ENCODE results near the gene PKM. TPM values are rescaled to one million over a fixed set of nuclear protein-coding genes. Genes with fewer than 3 reads are reported as not detected.

Gene PKM
- total RNA-seq, 1 experiment from 2014 or later: 1,026 TPM

DNA sequence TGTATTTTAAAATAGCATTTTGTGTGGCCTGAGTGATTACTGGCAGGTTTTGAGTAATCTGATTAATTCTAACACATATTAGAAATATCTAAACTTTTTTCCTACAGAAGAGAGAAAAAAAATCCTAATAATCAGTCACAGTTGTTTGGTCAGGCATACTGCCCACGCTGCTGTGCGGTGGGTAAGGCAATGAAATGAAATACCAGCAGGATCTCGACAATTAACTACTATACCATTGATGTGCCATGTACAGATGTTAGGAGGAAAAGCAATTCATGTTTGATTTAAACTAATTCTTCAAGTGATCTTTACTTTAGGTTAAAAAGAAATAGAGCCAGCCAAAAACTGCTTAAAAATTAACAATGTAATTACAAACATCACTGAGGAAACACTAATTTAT is 38.6 kb downstream of the PKM start:
- Histone ChIP-seq H2BK15ac (ENCODE audit: low read depth, low read length) (no peak overlapping the region), H3K9ac (ENCODE audit: extremely low read depth, insufficient read length, low read length) (no peak overlapping the region), H3K4ac (ENCODE audit: low read depth, low read length) (no peak overlapping the region), H3T11ph (ENCODE audit: low read length) (no peak overlapping the region), H2BK5ac (ENCODE audit: insufficient read length, low read length) (no peak overlapping the region), H4K8ac (replicated peaks; ENCODE audit: insufficient read length, low read depth, low read length) (no peak overlapping the region), H3K23ac (ENCODE audit: insufficient read length, low read depth, low read length) (no peak overlapping the region), H2AFZ (ENCODE audit: low read length) (no peak overlapping the region), H3K4me2 (ENCODE audit: insufficient read depth, insufficient read length, low read length) (no peak overlapping the region), H3K4me1 (ENCODE audit: insufficient read depth, low read length) (no peaks in the 10 kb centered on the region; the same call in 1 of the 2 replicates), H3K14ac (ENCODE audit: insufficient read depth, low read length) (no peak overlapping the region), H2BK20ac (ENCODE audit: low read depth, low read length, poor library complexity, severe bottlenecking) (no peak overlapping the region), H4K91ac (ENCODE audit: insufficient read length, low read depth, low read length) (no peak overlapping the region), H2AK5ac (ENCODE audit: insufficient read length, low read length) (no peak overlapping the region), H3K79me1 (ENCODE audit: insufficient read depth, low read depth, low read length, poor library complexity, severe bottlenecking) (no peaks in the 10 kb centered on the region), H4K5ac (ENCODE audit: insufficient read length, low read depth, low read length) (no peak overlapping the region), H3K9me3 (ENCODE audit: control insufficient read depth, low read depth, low read length) (no peaks in the 10 kb centered on the region), H3K27me3 (ENCODE audit: insufficient read depth, low read length) (peaks cover 7% of the 10 kb centered on the region; the same call in 1 of the 2 replicates), H2BK12ac (ENCODE audit: insufficient read length, low read depth, low read length) (no peak overlapping the region), H3K56ac (ENCODE audit: insufficient read length, low read depth, low read length) (no peak overlapping the region), H4K20me1 (ENCODE audit: control insufficient read depth, insufficient read depth, insufficient read length) (no peaks in the 10 kb centered on the region), H3K27ac (ENCODE audit: insufficient read length, low read depth, low read length) (no peak overlapping the region), H2BK120ac (ENCODE audit: low read depth, low read length, poor library complexity, severe bottlenecking) (no peak overlapping the region), H3K79me2 (ENCODE audit: insufficient read depth, low read length) (no peaks in the 10 kb centered on the region), H3K23me2 (ENCODE audit: insufficient read length, low read depth, low read length, poor library complexity, severe bottlenecking) (peaks cover 8% of the 10 kb centered on the region), H3K18ac (ENCODE audit: insufficient read length, low read depth, low read length) (no peak overlapping the region)
- Mint-ChIP-seq H3K27ac (no peak overlapping the region), H3K36me3 (ENCODE audit: insufficient read depth in 1 of 3, low read depth in 3 of 3) (no peaks in the 10 kb centered on the region), H3K4me1 (peaks cover 16 to 17% of the 10 kb centered on the region in 2 experiments), H3K9me3 (no peaks in the 10 kb centered on the region), H3K4me3 (no peak overlapping the region), H3K27me3 (ENCODE audit: low read depth) (peaks cover 33% of the 10 kb centered on the region)
- WGBS (ENCODE audit: extremely low coverage, insufficient read length, low lambda C conversion rate): no CpG with 5 or more reads among the region's 3 CpGs
- DNase-seq: no peak
- TF ChIP-seq, protein P1, sequence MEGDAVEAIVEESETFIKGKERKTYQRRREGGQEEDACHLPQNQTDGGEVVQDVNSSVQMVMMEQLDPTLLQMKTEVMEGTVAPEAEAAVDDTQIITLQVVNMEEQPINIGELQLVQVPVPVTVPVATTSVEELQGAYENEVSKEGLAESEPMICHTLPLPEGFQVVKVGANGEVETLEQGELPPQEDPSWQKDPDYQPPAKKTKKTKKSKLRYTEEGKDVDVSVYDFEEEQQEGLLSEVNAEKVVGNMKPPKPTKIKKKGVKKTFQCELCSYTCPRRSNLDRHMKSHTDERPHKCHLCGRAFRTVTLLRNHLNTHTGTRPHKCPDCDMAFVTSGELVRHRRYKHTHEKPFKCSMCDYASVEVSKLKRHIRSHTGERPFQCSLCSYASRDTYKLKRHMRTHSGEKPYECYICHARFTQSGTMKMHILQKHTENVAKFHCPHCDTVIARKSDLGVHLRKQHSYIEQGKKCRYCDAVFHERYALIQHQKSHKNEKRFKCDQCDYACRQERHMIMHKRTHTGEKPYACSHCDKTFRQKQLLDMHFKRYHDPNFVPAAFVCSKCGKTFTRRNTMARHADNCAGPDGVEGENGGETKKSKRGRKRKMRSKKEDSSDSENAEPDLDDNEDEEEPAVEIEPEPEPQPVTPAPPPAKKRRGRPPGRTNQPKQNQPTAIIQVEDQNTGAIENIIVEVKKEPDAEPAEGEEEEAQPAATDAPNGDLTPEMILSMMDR (conservative IDR thresholded peaks at IDR 0.05): no peak
